Heart right ventricle (tissue), 16 donors: ENCODE data around the gene PIKFYVE. TPM values are rescaled to one million over a fixed set of nuclear protein-coding genes. Genes with fewer than 3 reads are reported as not detected.
"Not testable (repeated sequence)": the region's sequence is repeated elsewhere in the genome, so short reads cannot be mapped to it uniquely, and the experiment has no call there.

Experiments used
- ATAC-seq, 8 donors: fragments of 200-7000 bp; cut with Tn5 transposase; one replicate each; pipeline ENCODE4 v1.9.1; 2020; ENCODE audit warnings: mild to moderate bottlenecking in 8 of 8, moderate library complexity in 8 of 8, moderate number of reproducible peaks in 1 of 8
- DNase-seq, 2 donors: peaks; one replicate each; pipeline ENCODE4 v3.0.0-alpha.2; 2020
- H3K27ac ChIP-seq, 10 donors: fragments of 200-600 bp; sonication (generic) in 2 of 10; one replicate each; pipeline versions ENCODE4 v1.5.0 to v1.8.0; 2020 to 2022; ENCODE audit warnings: mild to moderate bottlenecking in 3 of 10
- H3K27me3 ChIP-seq, 7 donors: fragments of 200-600 bp; one replicate each; pipeline ENCODE4 v1.8.0; 2021 to 2022; ENCODE audit warnings: mild to moderate bottlenecking in 2 of 7
- H3K36me3 ChIP-seq, 9 donors: fragments of 200-600 bp; sonication (generic) in 1 of 9; one replicate each; pipeline versions ENCODE4 v1.5.0 to v1.8.0; 2020 to 2022; ENCODE audit warnings: mild to moderate bottlenecking in 2 of 9
- H3K4me1 ChIP-seq, 9 donors: fragments of 200-600 bp; sonication (generic) in 1 of 9; one replicate each; pipeline versions ENCODE4 v1.5.0 to v1.8.0; 2020 to 2022; ENCODE audit warnings: mild to moderate bottlenecking in 4 of 9
- H3K4me3 ChIP-seq, 10 donors: fragments of 200-600 bp; sonication (generic) in 2 of 10; one replicate each; pipeline versions ENCODE4 v1.5.0 to v1.8.0; 2020 to 2022; ENCODE audit warnings: mild to moderate bottlenecking in 7 of 10, moderate library complexity in 2 of 10
- H3K9me3 ChIP-seq, 11 donors: fragments of 200-600 bp in 10 of 11; sonication (generic) in 2 of 11; one replicate each; pipeline versions ENCODE4 v1.5.0 to v1.8.0; 2013 to 2022; ENCODE audit warnings: mild to moderate bottlenecking in 2 of 11, control low read depth in 1 of 11, moderate library complexity in 1 of 11
- WGBS, 2 donors: extraction: QIAGEN DNeasy Blood & Tissue Kit; methylation state at CpG; one replicate each; pipeline ENCODE4 v1.1.7; 2013; ENCODE audit warnings: inconsistent platforms in 1 of 2; 5-methylcytosine and 5-hydroxymethylcytosine counted together
- intact Hi-C, 10 donors: fragments of 100-400 bp; cut with DNase I; formaldehyde crosslinking; loops; one replicate each; pipeline versions ENCODE4 v1.11.1 to v1.14.2; 2022
- long read RNA-seq, 3 donors: library from polyadenylated mRNA; unstranded; transcript quantifications; one replicate each; pipeline ENCODE4 v2.0.0, GENCODE V29; 2020 to 2021
- polyA plus RNA-seq, 2 donors: library from polyadenylated mRNA; stranded (reverse); fragments of 200-250 nt; gene quantifications; one replicate each; pipeline ENCODE4 v1.2.3, GENCODE V29; 2013
- total RNA-seq, 10 donors: library from RNA; stranded (reverse); fragmentation: NEBNext Ultra II Directional in 3 of 10; extraction: Animal tissue kit (Norgen Biotek cat#: 25700) in 3 of 10; gene quantifications; one replicate each; pipeline versions ENCODE4 v1.2.1 to v1.2.4, GENCODE V29; 2021 to 2023
- TF ChIP-seq, protein P1 (sequence below), 9 donors: fragments of 200-600 bp; sonication (generic) in 2 of 9; IDR thresholded peaks; one replicate each; pipeline versions ENCODE4 v1.5.0 to v1.8.0; 2021 to 2022; ENCODE audit warnings: antibody characterized with exemption in 9 of 9, mild to moderate bottlenecking in 5 of 9, moderate library complexity in 1 of 9
- donor health status: Arrhythmogenic right ventricular cardiomyopathy.
- donor health status: ischemic (EF 13 %, LVEDD 7.1; RV severe dilation, severe dysfunction).
- donor health status: healthy with polysubstance abuse.
- donor health status: DM: no; HTN: yes; CAD: no.
- donor health status: DM: no; HTN: no; CAD: no.
- donor health status: ischemic (EF 25% LVEDD 6.9; RV normal size, moderate dysfunction).
- donor health status: ischemic (EF 25% LVEDD 5.7; RV mildly dilated, moderate dysfunction).
- donor health status: healthy.
- donor health status: DM: yes; HTN: yes; CAD: no.
- donor health status: Ischemic cardiomyopathy.
- donor health status: ischemic (EF 35%, LVEDD 5.7; RV mildly dilated, moderate dysfunction).
- donor health status: nonischemic (EF 11% LVEDD 7.7; RV severe dilation, severe dysfunction).
- donor health status: DM: yes; HTN: yes; CAD: no.
- donor health status: PGD.
- donor health status: ischemic (EF 29% LVEDD 5.4; RV normal size, mild dysfunction).
- donor health status: nonischemic (EF 23%, LVEDD 6.1; RV moderate dilation, normal function).

Gene PIKFYVE, protein sequence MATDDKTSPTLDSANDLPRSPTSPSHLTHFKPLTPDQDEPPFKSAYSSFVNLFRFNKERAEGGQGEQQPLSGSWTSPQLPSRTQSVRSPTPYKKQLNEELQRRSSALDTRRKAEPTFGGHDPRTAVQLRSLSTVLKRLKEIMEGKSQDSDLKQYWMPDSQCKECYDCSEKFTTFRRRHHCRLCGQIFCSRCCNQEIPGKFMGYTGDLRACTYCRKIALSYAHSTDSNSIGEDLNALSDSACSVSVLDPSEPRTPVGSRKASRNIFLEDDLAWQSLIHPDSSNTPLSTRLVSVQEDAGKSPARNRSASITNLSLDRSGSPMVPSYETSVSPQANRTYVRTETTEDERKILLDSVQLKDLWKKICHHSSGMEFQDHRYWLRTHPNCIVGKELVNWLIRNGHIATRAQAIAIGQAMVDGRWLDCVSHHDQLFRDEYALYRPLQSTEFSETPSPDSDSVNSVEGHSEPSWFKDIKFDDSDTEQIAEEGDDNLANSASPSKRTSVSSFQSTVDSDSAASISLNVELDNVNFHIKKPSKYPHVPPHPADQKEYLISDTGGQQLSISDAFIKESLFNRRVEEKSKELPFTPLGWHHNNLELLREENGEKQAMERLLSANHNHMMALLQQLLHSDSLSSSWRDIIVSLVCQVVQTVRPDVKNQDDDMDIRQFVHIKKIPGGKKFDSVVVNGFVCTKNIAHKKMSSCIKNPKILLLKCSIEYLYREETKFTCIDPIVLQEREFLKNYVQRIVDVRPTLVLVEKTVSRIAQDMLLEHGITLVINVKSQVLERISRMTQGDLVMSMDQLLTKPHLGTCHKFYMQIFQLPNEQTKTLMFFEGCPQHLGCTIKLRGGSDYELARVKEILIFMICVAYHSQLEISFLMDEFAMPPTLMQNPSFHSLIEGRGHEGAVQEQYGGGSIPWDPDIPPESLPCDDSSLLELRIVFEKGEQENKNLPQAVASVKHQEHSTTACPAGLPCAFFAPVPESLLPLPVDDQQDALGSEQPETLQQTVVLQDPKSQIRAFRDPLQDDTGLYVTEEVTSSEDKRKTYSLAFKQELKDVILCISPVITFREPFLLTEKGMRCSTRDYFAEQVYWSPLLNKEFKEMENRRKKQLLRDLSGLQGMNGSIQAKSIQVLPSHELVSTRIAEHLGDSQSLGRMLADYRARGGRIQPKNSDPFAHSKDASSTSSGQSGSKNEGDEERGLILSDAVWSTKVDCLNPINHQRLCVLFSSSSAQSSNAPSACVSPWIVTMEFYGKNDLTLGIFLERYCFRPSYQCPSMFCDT (N-terminal part only)
- total RNA-seq = 10 to 100 TPM; 12.9 to 24.8 (median 18.4) TPM
- 1 to 10 TPM; 2.6 to 6.4 TPM for polyA plus RNA-seq
- long read RNA-seq, donor 1, partial matches to known transcripts = 5 of 8 reads
- long read RNA-seq, donor 1, other reads (novel, unspliced or antisense) = 3 of 8 reads
- long read RNA-seq, donor 2, partial matches to known transcripts = 3 of 8 reads
- long read RNA-seq, donor 2, other reads (novel, unspliced or antisense) = 5 of 8 reads
- long read RNA-seq, donor 3, partial matches to known transcripts = 10 of 18 reads
- long read RNA-seq, donor 3, other reads (novel, unspliced or antisense) = 8 of 18 reads

DNA sequence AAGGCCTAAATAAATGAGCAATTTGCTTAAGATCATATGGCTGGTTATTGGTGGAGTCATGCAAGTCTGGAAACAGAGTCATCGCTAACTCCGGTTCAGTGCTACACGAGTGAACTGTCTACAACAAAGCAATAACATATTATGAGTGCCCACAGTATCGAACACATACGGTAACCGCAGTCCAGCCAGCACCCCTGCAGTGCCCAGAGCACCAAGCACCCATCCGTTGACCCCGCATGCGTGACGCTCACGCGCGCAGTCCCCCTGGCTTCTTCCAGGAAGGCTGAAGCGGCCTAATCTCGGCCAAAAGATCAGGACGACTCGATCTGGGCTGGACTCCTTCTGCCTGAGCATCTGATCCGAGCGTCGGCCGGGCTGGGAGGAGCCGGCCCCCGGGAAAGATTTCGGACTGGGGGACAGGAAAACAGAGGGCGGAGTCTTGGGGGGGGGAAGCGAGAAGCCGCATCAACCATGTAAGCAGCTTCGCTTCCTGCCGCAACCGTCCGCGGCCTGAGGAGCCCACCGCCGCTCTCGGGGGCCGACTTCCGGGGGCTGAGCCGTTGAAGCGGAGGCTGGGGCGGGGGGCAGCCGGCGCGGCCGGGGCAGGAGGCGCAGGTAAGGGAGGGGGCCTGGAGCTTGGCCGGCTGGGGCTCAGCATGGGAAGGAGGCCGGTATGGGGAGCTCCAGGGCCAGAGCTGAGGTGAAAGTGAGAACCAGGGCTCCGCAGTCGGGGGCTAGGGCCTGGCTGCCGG is at the start of gene PIKFYVE:
Gene PIKFYVE (plus strand): TSS at position 455 of the 752 bp plus-strand sequence. CDS start 5,265 bp downstream, outside the sequence.
- peak; percentile 97 to 98 (median 97) for ATAC-seq
- intact Hi-C loops = loop anchor here in 3 of 10 donors (1.0 to 10.0 kb wide), 3 partner anchors 11 to 641 kb away; partner anchors contain the start of genes IDH1 (in 1 of the 3) and METTL21A (in 1 of the 3)

DNA sequence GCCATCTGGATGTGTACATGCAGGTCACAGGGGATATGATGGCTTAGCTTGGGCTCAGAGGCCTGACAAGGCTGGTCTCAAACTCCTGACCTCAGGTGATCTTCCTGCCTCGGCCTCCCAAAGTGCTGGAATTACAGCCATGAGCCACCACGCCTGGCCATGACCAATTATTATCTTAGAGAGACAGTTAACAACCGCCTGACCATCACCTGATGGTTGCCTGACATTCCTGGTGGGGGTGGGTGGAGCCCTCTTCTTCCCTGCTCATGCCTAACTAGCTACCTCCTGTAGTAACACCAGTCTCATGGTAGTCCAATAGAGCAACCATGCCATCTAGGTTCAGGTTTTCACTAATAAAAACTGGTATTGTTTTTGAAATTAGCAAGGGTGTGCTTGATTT is 44.2 kb upstream of the PIKFYVE start:
- H3K27me3 ChIP-seq, ATAC-seq, DNase-seq, H3K27ac ChIP-seq, H3K4me1 ChIP-seq, H3K36me3 ChIP-seq, H3K4me3 ChIP-seq, H3K9me3 ChIP-seq, intact Hi-C loops: not testable (repeated sequence)
- 85% methylated on average over 3 of the region's 3 CpGs for WGBS, 2 donors

More for the DNA sequence above, at the start of gene PIKFYVE:
- H3K9me3 ChIP-seq = peaks cover 0 to 5% (median 0%) of the 10 kb centered on the region in 11 donors
- TF ChIP-seq, protein P1, sequence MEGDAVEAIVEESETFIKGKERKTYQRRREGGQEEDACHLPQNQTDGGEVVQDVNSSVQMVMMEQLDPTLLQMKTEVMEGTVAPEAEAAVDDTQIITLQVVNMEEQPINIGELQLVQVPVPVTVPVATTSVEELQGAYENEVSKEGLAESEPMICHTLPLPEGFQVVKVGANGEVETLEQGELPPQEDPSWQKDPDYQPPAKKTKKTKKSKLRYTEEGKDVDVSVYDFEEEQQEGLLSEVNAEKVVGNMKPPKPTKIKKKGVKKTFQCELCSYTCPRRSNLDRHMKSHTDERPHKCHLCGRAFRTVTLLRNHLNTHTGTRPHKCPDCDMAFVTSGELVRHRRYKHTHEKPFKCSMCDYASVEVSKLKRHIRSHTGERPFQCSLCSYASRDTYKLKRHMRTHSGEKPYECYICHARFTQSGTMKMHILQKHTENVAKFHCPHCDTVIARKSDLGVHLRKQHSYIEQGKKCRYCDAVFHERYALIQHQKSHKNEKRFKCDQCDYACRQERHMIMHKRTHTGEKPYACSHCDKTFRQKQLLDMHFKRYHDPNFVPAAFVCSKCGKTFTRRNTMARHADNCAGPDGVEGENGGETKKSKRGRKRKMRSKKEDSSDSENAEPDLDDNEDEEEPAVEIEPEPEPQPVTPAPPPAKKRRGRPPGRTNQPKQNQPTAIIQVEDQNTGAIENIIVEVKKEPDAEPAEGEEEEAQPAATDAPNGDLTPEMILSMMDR (IDR thresholded peaks at IDR 0.05) = peak in 2 of 9 donors; percentile 16 to 26
- peak within 1 kb of the TSS; percentile 73 to 99 (median 90) for H3K4me3 ChIP-seq
- no peaks in the 10 kb centered on the region for H3K27me3 ChIP-seq
- H3K27ac ChIP-seq = peak within 1 kb of the TSS; percentile 66 to 99 (median 96)
- DNase-seq = peak; percentile 92 to 98
- 0 to 1% methylated on average over 49 to 50 of the region's 50 CpGs for WGBS, 2 donors
- peaks cover 0 to under 1% (median 0%) of the 10 kb centered on the region in 9 donors for H3K36me3 ChIP-seq
- peaks cover 0 to 41% (median 35%) of the 10 kb centered on the region in 9 donors for H3K4me1 ChIP-seq

DNA sequence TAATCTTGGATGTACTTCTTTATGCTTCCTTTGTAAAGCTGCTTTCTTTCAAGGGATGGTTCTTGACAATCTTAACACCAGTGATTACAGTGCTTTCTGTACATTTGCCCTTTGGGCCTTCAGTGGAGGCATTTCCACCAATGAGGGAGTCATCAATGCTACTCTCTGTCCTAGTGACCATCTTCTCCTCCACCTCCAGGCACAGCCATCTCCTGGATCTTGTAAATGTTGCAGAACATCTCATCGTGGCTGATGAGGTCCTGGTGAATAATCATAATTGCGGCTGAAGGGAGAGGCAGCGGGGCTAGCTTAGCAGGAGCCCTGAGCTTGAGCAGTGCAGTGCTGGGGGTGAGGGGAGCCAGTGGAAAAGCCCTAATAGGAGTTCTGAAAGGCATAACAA is 43.7 kb upstream of the PIKFYVE start:
- intact Hi-C loops = no loop called here
- Histone ChIP-seq H3K27me3 (no peaks in the 10 kb centered on the region), H3K36me3 (no peaks in the 10 kb centered on the region), H3K27ac (no peak overlapping the region), H3K4me1 (no peaks in the 10 kb centered on the region), H3K9me3 (no peaks in the 10 kb centered on the region), H3K4me3 (no peak overlapping the region)
- 82 to 91% methylated on average over 3 of the region's 3 CpGs for WGBS, 2 donors
- ATAC-seq (no peak), DNase-seq (no peak)
- TF ChIP-seq, protein P1 (IDR thresholded peaks at IDR 0.05) = no peak

DNA sequence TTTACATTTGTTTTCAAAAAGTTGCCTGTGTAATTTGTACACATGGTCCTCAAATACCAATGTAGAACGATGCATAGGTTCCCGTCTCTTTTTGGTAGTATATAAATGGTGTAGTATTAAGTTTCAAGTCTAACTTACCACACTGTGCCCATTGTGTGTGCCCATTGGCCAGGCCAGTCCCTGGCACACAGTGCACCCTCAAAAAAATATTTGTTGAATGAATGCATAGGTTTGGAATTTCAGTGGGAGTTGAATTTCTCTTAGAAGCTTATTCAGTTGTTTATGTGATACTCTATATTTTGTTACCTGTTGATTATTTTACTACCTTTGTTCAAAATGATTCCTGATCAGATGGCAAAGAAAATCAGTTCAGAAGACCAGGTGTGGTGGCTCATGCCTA is 41.3 kb upstream of the PIKFYVE start:
- intact Hi-C loops = no loop called here
- no peak for ATAC-seq
- no peaks in the 10 kb centered on the region for H3K36me3 ChIP-seq
- TF ChIP-seq, protein P1 (IDR thresholded peaks at IDR 0.05) = no peak
- 94 to 97% methylated on average over 2 of the region's 2 CpGs for WGBS, 2 donors
- no peak overlapping the region for H3K4me3 ChIP-seq
- no peak overlapping the region for H3K27ac ChIP-seq
- no peak for DNase-seq
- no peaks in the 10 kb centered on the region for H3K4me1 ChIP-seq
- no peaks in the 10 kb centered on the region for H3K27me3 ChIP-seq
- H3K9me3 ChIP-seq = no peaks in the 10 kb centered on the region
